ENCODE results near the gene CLNS1A.

Gene CLNS1A

GRCh38 chr11:77609234-77609633 is 28.4 kb downstream of the CLNS1A start:
- no peak overlapping the region for H3K27ac ChIP-seq (ENCODE audit: low read depth, low read length)
- no peaks in the 10 kb centered on the region for H3K27me3 ChIP-seq (ENCODE audit: control insufficient read depth in 1 of 2, insufficient read depth in 2 of 2, low read length in 2 of 2)
- no peak overlapping the region for H3K9ac ChIP-seq (ENCODE audit: low read length)
- peaks cover 17% of the 10 kb centered on the region for H3K36me3 ChIP-seq (ENCODE audit: insufficient read depth, low read length)
- no peaks in the 10 kb centered on the region for H3K4me1 ChIP-seq (ENCODE audit: insufficient read depth, low read length)
- H3K4me3 ChIP-seq (ENCODE audit: low read depth in 1 of 2, low read length in 2 of 2), result no peak overlapping the region
- H3K9me3 ChIP-seq (ENCODE audit: low read length), result no peaks in the 10 kb centered on the region

GRCh38 chr11:77604281-77604680 is 33.3 kb downstream of the CLNS1A start:
- Histone ChIP-seq H3K4me1 (ENCODE audit: insufficient read depth, low read length) (no peaks in the 10 kb centered on the region), H3K36me3 (ENCODE audit: insufficient read depth, low read length) (peaks cover 4% of the 10 kb centered on the region), H3K4me3 (ENCODE audit: low read depth in 1 of 2, low read length in 2 of 2) (no peak overlapping the region), H3K27me3 (ENCODE audit: control insufficient read depth in 1 of 2, insufficient read depth in 2 of 2, low read length in 2 of 2) (no peaks in the 10 kb centered on the region), H3K27ac (ENCODE audit: low read depth, low read length) (no peak overlapping the region), H3K9me3 (ENCODE audit: low read length) (no peaks in the 10 kb centered on the region), H3K9ac (ENCODE audit: low read length) (no peak overlapping the region)

GRCh38 chr11:77602381-77603088 is 35.1 kb downstream of the CLNS1A start:
- Histone ChIP-seq H3K4me3 (ENCODE audit: low read depth in 1 of 2, low read length in 2 of 2) (no peak overlapping the region), H3K4me1 (ENCODE audit: insufficient read depth, low read length) (no peaks in the 10 kb centered on the region), H3K36me3 (ENCODE audit: insufficient read depth, low read length) (peaks cover 4% of the 10 kb centered on the region), H3K9me3 (ENCODE audit: low read length) (no peaks in the 10 kb centered on the region), H3K9ac (ENCODE audit: low read length) (no peak overlapping the region), H3K27ac (ENCODE audit: low read depth, low read length) (no peak overlapping the region), H3K27me3 (ENCODE audit: control insufficient read depth in 1 of 2, insufficient read depth in 2 of 2, low read length in 2 of 2) (no peaks in the 10 kb centered on the region)

GRCh38 chr11:77598195-77598594 is 39.4 kb downstream of the CLNS1A start:
- Histone ChIP-seq H3K27ac (ENCODE audit: low read depth, low read length) (no peak overlapping the region), H3K4me3 (ENCODE audit: low read depth in 1 of 2, low read length in 2 of 2) (no peak overlapping the region), H3K4me1 (ENCODE audit: insufficient read depth, low read length) (no peaks in the 10 kb centered on the region), H3K9ac (ENCODE audit: low read length) (no peak overlapping the region), H3K27me3 (ENCODE audit: control insufficient read depth in 1 of 2, insufficient read depth in 2 of 2, low read length in 2 of 2) (no peaks in the 10 kb centered on the region), H3K9me3 (ENCODE audit: low read length) (no peaks in the 10 kb centered on the region), H3K36me3 (ENCODE audit: insufficient read depth, low read length) (no peaks in the 10 kb centered on the region)

- Histone ChIP-seq H3K27ac (ENCODE audit: low read depth, low read length) (no peak overlapping the region), H3K9me3 (ENCODE audit: low read length) (no peaks in the 10 kb centered on the region), H3K9ac (ENCODE audit: low read length) (no peak overlapping the region), H3K27me3 (ENCODE audit: control insufficient read depth in 1 of 2, insufficient read depth in 2 of 2, low read length in 2 of 2) (no peaks in the 10 kb centered on the region), H3K36me3 (ENCODE audit: insufficient read depth, low read length) (no peaks in the 10 kb centered on the region), H3K4me1 (ENCODE audit: insufficient read depth, low read length) (no peaks in the 10 kb centered on the region), H3K4me3 (ENCODE audit: low read depth in 1 of 2, low read length in 2 of 2) (no peak overlapping the region)
Observed at GRCh38 chr11:77596626-77597025, 41.0 kb downstream of the CLNS1A start.

GRCh38 chr11:77593883-77594282 is 43.7 kb downstream of the CLNS1A start:
- H3K4me3 ChIP-seq (ENCODE audit: low read depth in 1 of 2, low read length in 2 of 2), result no peak overlapping the region
- H3K9ac ChIP-seq (ENCODE audit: low read length), result no peak overlapping the region
- no peaks in the 10 kb centered on the region for H3K9me3 ChIP-seq (ENCODE audit: low read length)
- H3K27ac ChIP-seq (ENCODE audit: low read depth, low read length), result no peak overlapping the region
- H3K4me1 ChIP-seq (ENCODE audit: insufficient read depth, low read length), result peaks cover 5% of the 10 kb centered on the region
- H3K36me3 ChIP-seq (ENCODE audit: insufficient read depth, low read length), result no peaks in the 10 kb centered on the region
- H3K27me3 ChIP-seq (ENCODE audit: control insufficient read depth in 1 of 2, insufficient read depth in 2 of 2, low read length in 2 of 2), result no peaks in the 10 kb centered on the region

GRCh38 chr11:77592727-77593126 is 44.9 kb downstream of the CLNS1A start:
- H3K9me3 ChIP-seq (ENCODE audit: low read length), result no peaks in the 10 kb centered on the region
- H3K27me3 ChIP-seq (ENCODE audit: control insufficient read depth in 1 of 2, insufficient read depth in 2 of 2, low read length in 2 of 2), result no peaks in the 10 kb centered on the region
- no peaks in the 10 kb centered on the region for H3K36me3 ChIP-seq (ENCODE audit: insufficient read depth, low read length)
- H3K4me1 ChIP-seq (ENCODE audit: insufficient read depth, low read length), result peaks cover 9% of the 10 kb centered on the region
- no peak overlapping the region for H3K4me3 ChIP-seq (ENCODE audit: low read depth in 1 of 2, low read length in 2 of 2)
- H3K27ac ChIP-seq (ENCODE audit: low read depth, low read length), result no peak overlapping the region
- no peak overlapping the region for H3K9ac ChIP-seq (ENCODE audit: low read length)

- Histone ChIP-seq H3K27ac (ENCODE audit: low read depth, low read length) (no peak overlapping the region), H3K4me1 (ENCODE audit: insufficient read depth, low read length) (peaks cover 9% of the 10 kb centered on the region), H3K4me3 (ENCODE audit: low read depth in 1 of 2, low read length in 2 of 2) (peak overlapping the region; percentile 51 to 56), H3K9ac (ENCODE audit: low read length) (no peak overlapping the region), H3K27me3 (ENCODE audit: control insufficient read depth in 1 of 2, insufficient read depth in 2 of 2, low read length in 2 of 2) (no peaks in the 10 kb centered on the region), H3K36me3 (ENCODE audit: insufficient read depth, low read length) (no peaks in the 10 kb centered on the region), H3K9me3 (ENCODE audit: low read length) (no peaks in the 10 kb centered on the region)
Observed at GRCh38 chr11:77590194-77590782, 47.3 kb downstream of the CLNS1A start.

GRCh38 chr11:77589521-77590193 is 47.9 kb downstream of the CLNS1A start, which contains the start of gene AQP11:
TSS of gene AQP11 (plus strand) at chr11:77589953. CDS start at chr11:77589993, 40 bp downstream.
- Histone ChIP-seq H3K9me3 (ENCODE audit: low read length) (no peaks in the 10 kb centered on the region), H3K4me3 (ENCODE audit: low read depth in 1 of 2, low read length in 2 of 2) (peak within 1 kb of the TSS; percentile 51 to 56), H3K4me1 (ENCODE audit: insufficient read depth, low read length) (peaks cover 9% of the 10 kb centered on the region), H3K27ac (ENCODE audit: low read depth, low read length) (peak within 1 kb of the TSS; percentile 53), H3K36me3 (ENCODE audit: insufficient read depth, low read length) (no peaks in the 10 kb centered on the region), H3K27me3 (ENCODE audit: control insufficient read depth in 1 of 2, insufficient read depth in 2 of 2, low read length in 2 of 2) (no peaks in the 10 kb centered on the region), H3K9ac (ENCODE audit: low read length) (no peak within 1 kb of the TSS)

GRCh38 chr11:77589181-77589520 is 48.4 kb downstream of the CLNS1A start:
- no peaks in the 10 kb centered on the region for H3K27me3 ChIP-seq (ENCODE audit: control insufficient read depth in 1 of 2, insufficient read depth in 2 of 2, low read length in 2 of 2)
- no peaks in the 10 kb centered on the region for H3K9me3 ChIP-seq (ENCODE audit: low read length)
- H3K9ac ChIP-seq (ENCODE audit: low read length), result no peak overlapping the region
- H3K4me3 ChIP-seq (ENCODE audit: low read depth in 1 of 2, low read length in 2 of 2), result peak overlapping the region; percentile 51 to 56
- no peaks in the 10 kb centered on the region for H3K36me3 ChIP-seq (ENCODE audit: insufficient read depth, low read length)
- H3K4me1 ChIP-seq (ENCODE audit: insufficient read depth, low read length), result peaks cover 9% of the 10 kb centered on the region
- peak overlapping the region; percentile 53 for H3K27ac ChIP-seq (ENCODE audit: low read depth, low read length)

GRCh38 chr11:77580712-77581337 is 56.8 kb downstream of the CLNS1A start:
- H3K27me3 ChIP-seq (ENCODE audit: control insufficient read depth in 1 of 2, insufficient read depth in 2 of 2, low read length in 2 of 2), result no peaks in the 10 kb centered on the region
- no peak overlapping the region for H3K9ac ChIP-seq (ENCODE audit: low read length)
- H3K4me1 ChIP-seq (ENCODE audit: insufficient read depth, low read length), result no peaks in the 10 kb centered on the region
- H3K9me3 ChIP-seq (ENCODE audit: low read length), result no peaks in the 10 kb centered on the region
- H3K4me3 ChIP-seq (ENCODE audit: low read depth in 1 of 2, low read length in 2 of 2), result no peak overlapping the region
- no peak overlapping the region for H3K27ac ChIP-seq (ENCODE audit: low read depth, low read length)
- H3K36me3 ChIP-seq (ENCODE audit: insufficient read depth, low read length), result no peaks in the 10 kb centered on the region

Measured in muscle layer of colon (tissue), 2 donors.